Measurements from ENCODE around the gene SFXN5.

- TF ChIP-seq CTCF (conservative IDR thresholded peaks at IDR 0.05 in 1 of 2, IDR thresholded peaks at IDR 0.05 in 1 of 2; ENCODE audit: extremely low read depth in 1 of 2, insufficient read depth in 1 of 2, low read depth in 1 of 2, low read length in 2 of 2) (no peak), EZH2 (IDR thresholded peaks at IDR 0.05; ENCODE audit: borderline replicate concordance, low read length) (no peak)
Measured at GRCh38 chr2:73109431-73110167, 38.1 kb upstream of the SFXN5 start.
